Measurements from ENCODE around the gene NLRP9. TPM values are rescaled to one million over a fixed set of nuclear protein-coding genes. Genes with fewer than 3 reads are reported as not detected.

NLRP9 gene
- polyA plus RNA-seq, 1 donor from 2014 or later = not detected

- no peaks in the 10 kb centered on the region for H3F3A ChIP-seq (ENCODE audit: insufficient read depth, low read length, poor library complexity, severe bottlenecking)
- no peaks in the 10 kb centered on the region for H3K9me2 ChIP-seq (ENCODE audit: insufficient read depth, low read length)
- H3K4me2 ChIP-seq (ENCODE audit: low read length) = no peak overlapping the region
- no peaks in the 10 kb centered on the region for H3K27me3 ChIP-seq (ENCODE audit: insufficient read depth, low read depth, low read length)
- no peaks in the 10 kb centered on the region for H3K9me3 ChIP-seq (ENCODE audit: low read length)
- H2AFZ ChIP-seq (ENCODE audit: low read depth, low read length) = no peak overlapping the region
- H4K20me1 ChIP-seq (ENCODE audit: insufficient read depth) = peaks cover 8% of the 10 kb centered on the region
- TF ChIP-seq MXI1 (conservative IDR thresholded peaks at IDR 0.05; ENCODE audit: poor library complexity, severe bottlenecking) (no peak), CTCF (IDR thresholded peaks at IDR 0.05; ENCODE audit: poor library complexity, severe bottlenecking) (no peak), REST (IDR thresholded peaks at IDR 0.05; ENCODE audit: borderline replicate concordance) (no peak), RAD21 (conservative IDR thresholded peaks at IDR 0.05) (no peak), SMC3 (conservative IDR thresholded peaks at IDR 0.05; ENCODE audit: poor library complexity) (no peak), TAF1 (IDR thresholded peaks at IDR 0.05; ENCODE audit: low read depth) (no peak), EP300 (conservative IDR thresholded peaks at IDR 0.05; ENCODE audit: poor library complexity, severe bottlenecking) (no peak), EZH2 (IDR thresholded peaks at IDR 0.05; ENCODE audit: borderline replicate concordance, insufficient read depth, low read length, poor library complexity, severe bottlenecking) (no peak), POLR2AphosphoS5 (IDR thresholded peaks at IDR 0.05) (no peak)
- no peak overlapping the region for H3K27ac ChIP-seq (ENCODE audit: low read length)
- no peak overlapping the region for H3K4me3 ChIP-seq (ENCODE audit: low read length)
- no peak overlapping the region for H3K9ac ChIP-seq (ENCODE audit: low read length)
- no peaks in the 10 kb centered on the region for H3K36me3 ChIP-seq (ENCODE audit: insufficient read depth, low read length)
- H3K79me2 ChIP-seq (replicated peaks; ENCODE audit: insufficient read depth, low read length) = peaks cover 23% of the 10 kb centered on the region
Observed at GRCh38 chr19:55669418-55670279, 68.6 kb downstream of the NLRP9 start.

GRCh38 chr19:55668603-55669348 lies 69.4 kb downstream of the NLRP9 start:
- H3K9me3 ChIP-seq (ENCODE audit: low read length) = no peaks in the 10 kb centered on the region
- H3K27ac ChIP-seq (ENCODE audit: low read length) = no peak overlapping the region
- TF ChIP-seq TAF1 (IDR thresholded peaks at IDR 0.05; ENCODE audit: low read depth) = no peak
- peaks cover 8% of the 10 kb centered on the region for H4K20me1 ChIP-seq (ENCODE audit: insufficient read depth)
- peaks cover 23% of the 10 kb centered on the region for H3K79me2 ChIP-seq (replicated peaks; ENCODE audit: insufficient read depth, low read length)
- H3K4me2 ChIP-seq (ENCODE audit: low read length) = no peak overlapping the region
- H3K36me3 ChIP-seq (ENCODE audit: insufficient read depth, low read length) = no peaks in the 10 kb centered on the region
- H2AFZ ChIP-seq (ENCODE audit: low read depth, low read length) = no peak overlapping the region
- H3K9me2 ChIP-seq (ENCODE audit: insufficient read depth, low read length) = no peaks in the 10 kb centered on the region
- H3F3A ChIP-seq (ENCODE audit: insufficient read depth, low read length, poor library complexity, severe bottlenecking) = no peaks in the 10 kb centered on the region
- no peak overlapping the region for H3K9ac ChIP-seq (ENCODE audit: low read length)
- H3K4me3 ChIP-seq (ENCODE audit: low read length) = no peak overlapping the region
- H3K27me3 ChIP-seq (ENCODE audit: insufficient read depth, low read depth, low read length) = no peaks in the 10 kb centered on the region
